Fibroblast of villous mesenchyme (primary cell): ENCODE measurements around the gene ASMT. TPM values are rescaled to one million over a fixed set of nuclear protein-coding genes. Genes with fewer than 3 reads are reported as not detected.

Source experiments
- DNase-seq: peaks from one replicate; pipeline ENCODE4 v3.0.0-alpha.2; 2010; ENCODE audit warnings: low read depth
- H3K4me3 ChIP-seq: 2 replicates; pipeline ENCODE4 v1.5.1; 2011; ENCODE audit warnings: low read depth, mild to moderate bottlenecking, low read length
- total RNA-seq: library from RNA; depleted of rRNA; stranded (reverse); fragments of >200 nt; gene quantifications from 2 replicates; pipeline ENCODE4 v1.2.3, GENCODE V29; 2012
- TF ChIP-seq, protein P1 (sequence below): IDR thresholded peaks from 2 replicates; pipeline ENCODE4 v1.5.1; 2012; ENCODE audit warnings: low read depth, mild to moderate bottlenecking, low read length; ENCODE audit not compliant: insufficient read depth

The ASMT gene
- total RNA-seq, 1 donor = not detected

DNA sequence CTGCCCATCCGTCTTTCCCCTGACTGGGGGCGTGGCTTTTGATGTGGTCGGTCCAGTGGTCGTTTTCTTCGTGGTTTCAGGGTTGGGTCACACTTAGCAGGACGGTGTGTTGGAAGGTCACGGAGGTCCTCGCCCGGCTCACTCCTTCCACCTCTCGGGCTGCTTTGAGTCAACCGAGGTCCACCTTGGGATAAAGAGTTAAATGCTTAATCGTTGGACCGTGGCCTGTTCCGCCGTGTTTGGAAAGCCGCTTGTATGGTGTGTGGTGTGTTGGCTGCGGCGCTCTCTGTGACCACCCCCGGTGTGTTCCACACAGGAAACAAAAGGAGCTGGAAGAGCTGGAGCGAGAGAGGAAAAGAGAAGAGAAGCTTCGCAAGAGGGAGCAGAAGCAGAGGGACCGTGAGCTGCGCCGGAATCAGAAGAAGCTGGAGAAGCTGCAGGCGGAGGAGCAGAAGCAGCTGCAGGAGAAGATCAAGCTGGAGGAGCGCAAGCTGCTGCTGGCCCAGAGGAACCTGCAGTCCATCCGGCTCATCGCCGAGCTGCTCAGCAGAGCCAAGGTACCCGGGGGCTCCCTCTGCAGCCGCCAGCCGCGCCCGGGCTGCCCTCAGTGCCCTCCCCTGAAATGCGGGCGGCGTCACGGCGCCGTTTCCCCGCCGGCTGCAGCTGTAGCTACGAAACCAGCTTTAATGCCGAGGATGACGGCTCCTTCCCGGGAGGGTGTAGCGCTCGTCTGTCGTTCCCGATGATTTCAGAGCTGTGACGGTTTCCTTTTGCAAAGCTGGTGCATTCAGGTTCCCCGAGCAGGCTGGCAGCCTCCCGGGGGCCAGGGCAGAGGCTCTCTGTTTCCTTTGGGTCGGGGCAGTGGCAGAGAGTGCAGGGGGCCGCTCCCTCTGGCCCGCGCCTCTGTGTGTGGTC is 15.7 kb upstream of the ASMT start:
- TF ChIP-seq, protein P1, sequence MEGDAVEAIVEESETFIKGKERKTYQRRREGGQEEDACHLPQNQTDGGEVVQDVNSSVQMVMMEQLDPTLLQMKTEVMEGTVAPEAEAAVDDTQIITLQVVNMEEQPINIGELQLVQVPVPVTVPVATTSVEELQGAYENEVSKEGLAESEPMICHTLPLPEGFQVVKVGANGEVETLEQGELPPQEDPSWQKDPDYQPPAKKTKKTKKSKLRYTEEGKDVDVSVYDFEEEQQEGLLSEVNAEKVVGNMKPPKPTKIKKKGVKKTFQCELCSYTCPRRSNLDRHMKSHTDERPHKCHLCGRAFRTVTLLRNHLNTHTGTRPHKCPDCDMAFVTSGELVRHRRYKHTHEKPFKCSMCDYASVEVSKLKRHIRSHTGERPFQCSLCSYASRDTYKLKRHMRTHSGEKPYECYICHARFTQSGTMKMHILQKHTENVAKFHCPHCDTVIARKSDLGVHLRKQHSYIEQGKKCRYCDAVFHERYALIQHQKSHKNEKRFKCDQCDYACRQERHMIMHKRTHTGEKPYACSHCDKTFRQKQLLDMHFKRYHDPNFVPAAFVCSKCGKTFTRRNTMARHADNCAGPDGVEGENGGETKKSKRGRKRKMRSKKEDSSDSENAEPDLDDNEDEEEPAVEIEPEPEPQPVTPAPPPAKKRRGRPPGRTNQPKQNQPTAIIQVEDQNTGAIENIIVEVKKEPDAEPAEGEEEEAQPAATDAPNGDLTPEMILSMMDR = no peak
- no peak overlapping the region for H3K4me3 ChIP-seq
- no peak for DNase-seq

DNA sequence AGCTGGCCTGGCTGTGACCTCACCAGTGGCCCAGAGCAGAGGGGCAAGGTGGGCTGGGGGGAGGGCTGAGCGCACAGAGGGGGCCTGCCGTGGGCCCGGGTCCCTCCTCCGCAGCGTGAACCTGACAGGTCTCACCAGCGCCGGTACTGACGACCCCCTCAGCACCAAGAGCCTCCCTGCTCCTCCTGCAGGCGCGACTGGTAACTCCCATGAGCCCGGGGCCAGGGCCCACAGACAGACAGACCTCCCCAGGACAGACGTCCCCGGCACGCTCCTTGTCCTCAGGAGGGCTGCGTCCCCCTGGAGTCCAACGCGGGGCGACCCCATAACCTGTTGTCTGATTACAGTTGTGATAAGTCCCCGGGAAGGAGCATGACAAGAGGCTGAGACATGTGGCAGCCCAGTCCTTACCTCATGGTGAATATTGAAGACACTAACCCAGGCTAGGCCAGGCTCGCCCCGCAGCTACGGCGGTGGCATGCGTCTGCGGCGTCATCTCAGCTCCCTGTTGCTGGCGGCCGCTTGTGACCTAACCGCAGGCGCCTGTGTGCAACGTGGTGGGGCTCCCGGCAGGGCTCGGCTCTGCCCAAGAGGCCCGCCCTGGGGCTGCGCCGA is 15.0 kb upstream of the ASMT start:
- TF ChIP-seq, protein P1 = no peak
- H3K4me3 ChIP-seq = no peak overlapping the region
- DNase-seq = no peak

DNA sequence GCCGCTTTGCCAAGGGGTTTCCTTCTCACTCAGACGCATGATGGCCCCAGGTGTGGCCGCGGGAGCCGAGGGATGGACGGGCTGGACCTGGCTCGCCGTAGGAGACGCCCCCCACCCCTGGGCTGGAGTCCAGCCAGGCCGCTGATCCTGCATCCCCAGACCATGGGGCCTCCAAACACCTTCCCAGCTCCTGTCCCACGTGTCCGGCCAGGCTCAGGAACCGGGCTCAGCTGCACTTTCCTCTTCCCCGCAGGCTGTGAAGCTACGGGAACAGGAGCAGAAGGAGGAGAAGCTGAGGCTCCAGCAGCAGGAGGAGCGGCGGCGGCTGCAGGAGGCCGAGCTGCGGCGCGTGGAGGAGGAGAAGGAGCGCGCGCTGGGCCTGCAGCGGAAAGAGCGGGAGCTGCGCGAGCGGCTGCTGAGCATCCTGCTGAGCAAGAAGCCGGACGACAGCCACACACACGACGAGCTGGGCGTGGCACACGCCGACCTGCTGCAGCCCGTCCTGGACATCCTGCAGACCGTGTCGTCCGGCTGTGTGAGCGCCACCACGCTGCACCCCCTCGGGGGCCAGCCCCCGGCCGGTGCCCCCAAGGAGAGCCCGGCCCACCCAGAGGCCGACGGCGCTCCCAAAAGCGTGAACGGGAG is 14.3 kb upstream of the ASMT start:
- no peak overlapping the region for H3K4me3 ChIP-seq
- TF ChIP-seq, protein P1 = no peak
- DNase-seq = no peak

DNA sequence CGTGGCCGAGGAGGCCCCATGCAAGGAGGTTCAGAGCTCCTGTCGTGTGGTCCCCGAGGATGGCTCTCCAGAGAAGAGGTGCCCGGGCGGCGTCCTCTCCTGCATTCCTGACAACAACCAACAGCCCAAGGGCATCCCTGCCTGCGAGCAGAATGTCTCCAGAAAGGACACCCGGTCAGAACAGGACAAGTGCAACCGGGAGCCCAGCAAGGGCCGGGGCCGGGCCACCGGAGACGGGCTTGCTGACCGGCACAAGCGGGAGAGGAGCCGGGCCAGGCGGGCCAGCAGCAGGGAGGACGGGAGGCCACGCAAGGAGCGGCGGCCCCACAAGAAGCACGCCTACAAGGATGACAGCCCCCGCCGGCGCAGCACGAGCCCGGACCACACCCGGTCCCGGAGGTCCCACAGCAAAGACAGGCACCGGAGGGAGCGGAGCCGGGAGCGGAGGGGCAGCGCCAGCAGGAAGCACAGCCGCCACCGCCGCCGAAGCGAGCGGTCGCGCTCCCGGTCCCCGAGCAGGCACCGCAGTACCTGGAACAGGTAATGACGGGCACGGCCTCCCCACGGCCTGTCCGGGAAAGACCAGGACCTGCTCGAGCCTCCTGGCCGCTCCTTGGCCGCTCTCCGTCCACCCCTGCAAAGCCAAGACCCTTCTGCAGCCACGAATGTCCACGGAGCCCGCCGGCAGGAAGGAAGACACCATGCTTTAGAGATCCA is 13.7 kb upstream of the ASMT start:
- TF ChIP-seq, protein P1 = no peak
- DNase-seq = no peak
- no peak overlapping the region for H3K4me3 ChIP-seq

DNA sequence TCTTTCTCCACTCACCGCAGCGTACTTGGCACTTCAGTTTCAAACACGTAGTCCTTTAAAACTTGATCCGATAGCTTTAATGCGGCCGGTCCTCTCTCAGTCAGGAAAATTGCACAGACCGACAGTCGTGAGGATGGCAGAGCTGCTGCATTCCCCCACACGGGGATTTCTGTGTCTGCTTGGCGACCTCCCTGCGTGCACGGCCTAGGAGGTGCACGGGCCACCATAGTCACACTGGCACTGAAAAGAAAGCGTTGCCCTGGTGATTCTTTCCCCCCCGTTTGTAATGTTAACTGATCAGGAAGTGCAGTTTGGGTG is 13.1 kb upstream of the ASMT start:
- no peak overlapping the region for H3K4me3 ChIP-seq
- TF ChIP-seq, protein P1 = no peak
- DNase-seq = no peak

DNA sequence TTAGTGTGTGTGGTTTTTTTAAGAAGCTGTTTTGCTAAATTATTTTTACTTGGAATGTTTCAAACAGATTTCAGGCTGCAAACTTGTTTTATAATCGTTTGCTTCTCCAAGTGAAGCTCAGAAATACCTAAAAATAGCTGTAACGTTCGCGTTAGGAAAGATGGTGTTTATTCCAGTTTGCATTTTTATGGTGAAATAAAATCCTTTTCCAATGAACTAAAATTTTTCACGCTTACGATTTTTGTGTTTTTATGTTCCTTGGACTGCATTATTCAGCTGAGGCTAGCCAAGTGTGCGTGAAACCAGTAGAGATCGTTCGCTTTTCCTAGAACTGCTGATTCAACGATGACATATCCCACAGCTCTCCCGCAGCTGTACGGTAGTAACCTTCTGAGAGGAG is 12.6 kb upstream of the ASMT start:
- no peak overlapping the region for H3K4me3 ChIP-seq
- TF ChIP-seq, protein P1 = no peak
- no peak for DNase-seq
